ENCODE results near the gene SPACA5. TPM values are rescaled to one million over a fixed set of nuclear protein-coding genes. Genes with fewer than 3 reads are reported as not detected.

SPACA5 gene
- not detected in 2 replicates for total RNA-seq

DNA sequence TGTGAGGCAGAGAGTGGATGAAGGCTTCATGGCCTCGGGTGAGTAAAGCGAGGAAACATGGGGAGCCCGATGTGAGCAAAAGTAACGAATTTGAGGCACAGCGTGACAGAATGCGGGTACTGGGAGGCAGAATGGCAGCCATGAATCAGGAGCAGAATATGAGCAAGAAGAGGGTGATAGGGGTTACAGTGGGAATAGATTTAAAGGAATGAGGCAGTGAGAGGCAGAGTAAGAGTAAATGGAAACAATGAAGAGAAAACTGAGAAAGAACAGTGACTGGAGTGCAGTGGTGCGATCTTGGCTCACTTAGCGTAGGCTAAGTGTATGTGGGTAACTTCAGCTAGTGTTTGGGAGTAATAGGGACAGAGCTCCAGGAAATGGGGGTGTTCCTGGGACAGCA lies at the start of gene SPACA5:
Gene SPACA5 (plus strand): TSS at position 301 of the 400 bp plus-strand sequence. CDS start 815 bp downstream, outside the sequence.

GRCh38 chrX:48003758-48004457 lies 2.9 kb upstream of the SPACA5 start, which contains the start of gene ZNF182:
ZNF182 (minus strand) TSS chrX:48003989; CDS start chrX:48002609, 1,380 bp downstream.

Other genes starting within 250 kb of the SPACA5 start
- 7.0 and 7.6 TPM in 2 replicates for gene ZNF81, start 170.1 kb upstream of the SPACA5 start, total RNA-seq
- 4.1 and 4.5 TPM in 2 replicates for gene ZNF182, start 3.0 kb upstream of the SPACA5 start, total RNA-seq
- 0.50 and 0.80 TPM in 2 replicates for gene ZNF630, start 64.7 kb downstream of the SPACA5 start, total RNA-seq
- gene SPACA5B, start 123.6 kb downstream of the SPACA5 start, total RNA-seq = not detected in 2 replicates
- gene SSX5, start 189.8 kb downstream of the SPACA5 start, total RNA-seq = not detected in 2 replicates
- gene SSX1, start 248.4 kb downstream of the SPACA5 start, total RNA-seq = not detected in 2 replicates

Data from thoracic aorta endothelial cell (primary cell).